NCI-H82 treated with DMSO at 0.1 percent for 48 hours (cell line): ENCODE measurements around the gene TOX4.

Experiments used
- DNase-seq: peaks from one replicate; lab custom pipeline; 2025; ENCODE audit not compliant: unreplicated experiment; lab: John Stamatoyannopoulos, UW

TOX4 gene

GRCh38 chr14:21501568-21501967 is 24.6 kb downstream of the TOX4 start:
- DNase-seq: no peak

- DNase-seq: no peak
Observed at GRCh38 chr14:21503376-21503775, 26.4 kb downstream of the TOX4 start.

DNA sequence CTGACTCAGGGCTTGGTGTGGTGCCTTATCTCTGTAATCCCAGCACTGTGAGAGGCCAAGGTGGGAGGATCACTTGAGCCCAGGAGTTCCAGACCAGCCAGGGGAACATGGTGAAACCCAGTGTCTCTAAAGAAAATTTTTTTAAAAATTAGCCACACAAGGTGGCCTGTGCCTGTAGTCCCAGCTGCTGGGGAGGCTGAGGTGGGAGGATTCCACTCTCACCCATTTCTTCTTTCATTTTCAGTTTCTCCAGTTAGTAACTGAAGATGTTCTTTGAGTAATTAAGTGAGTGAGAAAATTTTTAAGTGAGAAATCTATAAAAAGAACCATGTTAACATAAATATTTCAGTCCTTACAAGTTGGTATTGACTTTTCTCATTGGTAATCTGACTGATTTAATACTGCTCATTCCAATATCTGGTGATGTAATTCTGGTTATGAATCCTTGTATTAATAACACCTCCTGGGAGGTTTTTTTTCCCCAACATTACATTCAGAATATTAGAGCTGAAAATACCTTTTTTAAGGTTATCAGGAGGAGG is 28.1 kb downstream of the TOX4 start:
- no peak for DNase-seq

DNA sequence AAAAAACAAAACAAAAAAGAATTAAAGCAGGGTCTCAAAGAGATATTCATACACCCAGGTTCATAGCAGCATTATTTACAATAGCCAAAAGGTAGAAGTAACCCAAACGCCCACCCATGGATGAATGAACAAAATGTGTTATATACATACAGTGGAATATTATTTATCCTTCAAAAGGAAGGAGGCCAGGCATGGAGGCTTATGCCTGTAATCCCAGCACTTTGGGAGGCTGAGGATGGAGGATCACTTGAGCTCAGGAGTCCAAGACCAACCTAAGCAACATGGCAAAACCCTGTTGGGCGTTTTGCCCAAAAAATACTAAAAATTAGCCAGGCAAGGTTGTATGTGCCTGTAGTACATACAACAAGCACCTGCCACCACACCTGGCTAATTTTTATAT is 29.6 kb downstream of the TOX4 start:
- no peak for DNase-seq

DNA sequence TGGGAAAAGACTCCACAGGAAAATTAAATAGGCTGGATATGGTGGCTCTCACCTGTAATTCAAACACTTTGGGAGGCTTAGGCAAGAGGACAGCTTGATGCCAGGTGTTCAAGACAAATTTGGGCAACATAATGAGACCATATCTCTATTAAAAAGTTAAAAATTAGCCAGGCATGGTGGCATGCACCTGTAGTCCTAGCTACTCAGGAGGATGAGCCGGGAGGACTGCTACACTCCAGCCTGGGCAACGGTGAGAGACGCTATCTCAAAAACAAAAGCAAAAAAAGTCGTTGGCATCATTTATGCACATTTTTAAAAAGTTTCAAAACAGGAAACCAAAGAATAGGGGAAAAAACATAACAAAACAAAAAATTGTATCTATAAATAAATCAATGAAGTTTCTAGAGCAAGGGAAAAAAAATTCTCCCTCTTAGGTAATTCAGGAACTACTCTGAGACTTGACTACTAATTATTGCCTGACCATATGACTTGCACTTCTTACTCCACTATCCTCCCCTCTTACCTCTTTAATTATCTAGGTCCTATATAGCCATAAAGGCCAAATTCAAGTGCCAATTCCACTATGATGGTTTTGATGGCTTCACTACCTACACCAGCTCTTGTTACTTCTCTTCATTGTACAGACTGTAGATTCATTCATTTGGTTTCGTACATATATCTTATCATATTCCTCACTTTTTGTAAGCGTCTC is 32.6 kb downstream of the TOX4 start:
- no peak for DNase-seq

DNA sequence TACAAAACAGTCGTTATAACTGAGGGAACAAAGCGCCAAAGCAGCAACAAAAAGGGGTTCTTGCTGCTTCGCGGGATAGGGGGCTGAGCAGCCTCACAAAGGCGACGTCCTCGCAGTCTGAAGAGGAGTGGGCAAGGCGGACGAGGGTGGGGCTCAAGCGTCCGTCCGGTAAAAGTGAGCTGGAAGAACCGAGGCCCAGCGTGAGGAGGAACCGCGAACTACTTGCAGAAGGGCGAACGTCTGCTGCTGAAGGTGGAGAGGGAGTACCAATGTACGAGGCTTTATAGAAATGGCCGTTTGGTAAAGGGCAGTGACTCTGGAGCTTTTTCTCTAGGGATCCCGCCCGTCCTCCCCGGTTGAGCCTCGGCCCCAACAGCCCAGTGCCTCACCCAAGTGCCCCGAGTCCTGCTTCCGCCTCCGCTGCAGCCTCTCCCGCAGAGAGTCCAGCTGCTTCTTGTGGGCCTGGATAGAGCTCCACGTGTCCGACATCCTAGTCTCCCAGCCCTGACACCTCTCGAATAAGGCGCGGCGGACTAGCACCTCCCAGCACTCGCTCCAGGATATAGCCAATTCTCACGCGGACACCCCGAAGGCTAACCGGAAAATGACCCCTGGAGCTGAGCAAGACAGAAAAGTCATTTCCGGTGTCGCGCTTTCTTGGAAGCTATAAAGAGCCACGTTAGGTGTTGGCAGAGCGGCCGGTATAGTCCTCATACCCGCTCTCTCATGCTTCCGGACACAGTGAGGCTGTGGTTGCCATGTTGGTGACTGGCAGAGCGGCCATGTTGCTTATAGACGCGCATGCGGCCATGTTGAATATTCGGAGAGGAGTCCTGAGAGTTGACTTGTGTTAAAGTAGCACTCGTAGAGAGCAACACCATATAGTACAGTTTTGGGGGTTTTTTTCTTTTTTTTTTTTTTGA is 34.0 kb downstream of the TOX4 start, which contains the start of gene METTL3:
Gene METTL3 (minus strand): TSS at position 606 of the 923 bp plus-strand sequence. CDS start 117 bp downstream, at position 489.
- peak; percentile 94 for DNase-seq

DNA sequence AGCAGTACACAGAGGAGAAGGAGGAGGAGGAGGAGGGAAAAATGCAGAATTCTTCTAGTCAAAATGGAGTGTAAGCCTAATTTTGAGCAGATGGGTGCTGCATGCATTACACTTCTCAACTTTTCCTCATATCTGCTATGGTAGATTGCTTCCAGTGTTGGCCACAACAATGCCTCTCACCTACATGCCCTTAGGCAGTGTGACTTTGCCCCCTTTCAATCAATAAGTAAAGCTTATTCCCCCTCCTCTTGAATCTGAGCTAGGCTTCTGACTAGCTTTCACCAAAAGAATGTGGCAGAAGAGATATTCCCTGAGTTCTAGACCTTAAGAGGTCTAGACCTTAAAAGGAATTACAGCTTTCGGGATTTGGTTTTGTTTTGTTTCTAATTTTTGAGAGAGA is 37.3 kb downstream of the TOX4 start:
- no peak for DNase-seq

GRCh38 chr14:21518725-21519124 is 41.7 kb downstream of the TOX4 start:
- peak; percentile 59 for DNase-seq

- no peak for DNase-seq
Observed at GRCh38 chr14:21520767-21521166, 43.8 kb downstream of the TOX4 start.

DNA sequence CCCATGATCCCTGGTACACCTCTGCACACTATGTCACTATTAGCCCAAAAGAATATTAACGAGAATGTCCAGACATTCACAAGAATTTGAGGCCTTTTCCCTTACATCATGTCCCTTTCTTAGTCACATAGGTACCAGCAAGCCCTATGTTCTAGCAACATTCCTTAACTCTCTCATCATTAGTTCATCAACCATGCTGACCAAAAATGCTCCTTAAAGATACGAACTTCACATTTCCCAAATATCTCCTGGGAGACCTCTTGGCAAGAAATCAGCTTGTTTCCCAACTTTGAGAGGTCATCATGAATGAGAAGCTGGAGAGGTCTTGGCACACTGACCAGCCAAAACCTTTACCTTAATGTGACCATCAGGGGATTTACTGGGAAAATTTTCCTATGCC is 44.5 kb downstream of the TOX4 start:
- no peak for DNase-seq

- no peak for DNase-seq
Observed at GRCh38 chr14:21523203-21523602, 46.2 kb downstream of the TOX4 start.

DNA sequence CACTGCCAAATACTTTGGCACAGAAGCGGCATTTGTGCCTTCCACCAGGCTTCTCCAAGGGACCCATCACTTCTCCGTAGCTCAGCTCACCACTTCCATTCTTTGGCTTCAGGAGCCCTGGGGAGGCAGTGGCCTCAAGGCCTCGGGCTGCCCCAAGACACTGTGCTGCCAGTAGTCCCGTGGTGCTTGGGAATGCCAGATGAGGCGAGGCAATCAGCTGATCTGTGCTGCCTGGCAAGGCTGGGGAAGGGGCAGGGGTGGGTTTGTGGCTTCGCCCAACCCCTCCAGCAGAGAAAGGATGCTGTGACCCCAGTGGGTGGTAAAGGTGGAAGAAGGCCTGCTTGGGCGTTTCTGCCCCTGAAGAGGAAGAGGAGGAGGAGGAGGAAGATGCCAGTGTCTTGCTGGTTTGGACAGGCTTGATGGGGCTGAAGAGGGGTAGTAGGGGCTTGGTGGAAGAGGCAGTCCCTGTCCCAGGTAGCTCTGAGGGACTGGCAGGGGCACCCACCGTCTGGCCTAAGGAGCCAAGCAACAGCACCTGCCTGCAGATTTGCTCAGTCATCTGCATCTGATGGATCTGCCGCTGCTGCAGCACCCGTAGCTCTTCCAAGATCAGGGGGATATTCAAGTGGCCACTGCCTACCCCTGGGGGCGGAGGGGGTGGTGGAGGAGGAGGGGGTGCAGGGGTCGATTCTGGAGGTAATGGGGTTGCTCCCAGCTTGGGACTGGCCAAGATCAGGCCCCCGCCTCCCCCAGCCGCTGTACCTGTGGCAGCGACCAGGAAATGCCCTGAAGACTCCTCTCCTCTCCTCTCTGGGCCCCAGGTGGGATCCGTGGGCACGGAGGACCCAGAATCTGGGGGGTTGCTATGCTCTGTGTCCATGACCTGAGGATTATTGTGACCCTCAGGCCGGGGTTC is 47.8 kb downstream of the TOX4 start:
- no peak for DNase-seq

- DNase-seq: no peak
Observed at GRCh38 chr14:21525571-21525961, 48.6 kb downstream of the TOX4 start.

- DNase-seq: peak; percentile 86
Observed at GRCh38 chr14:21525962-21526671, 49.1 kb downstream of the TOX4 start, which contains the start of gene SALL2. Gene SALL2 (minus strand): TSS chr14:21526346. CDS start chr14:21526127, 219 bp downstream.

- DNase-seq: no peak
Observed at GRCh38 chr14:21526672-21527317, 49.8 kb downstream of the TOX4 start.

GRCh38 chr14:21527318-21527679 is 50.3 kb downstream of the TOX4 start:
- no peak for DNase-seq

DNA sequence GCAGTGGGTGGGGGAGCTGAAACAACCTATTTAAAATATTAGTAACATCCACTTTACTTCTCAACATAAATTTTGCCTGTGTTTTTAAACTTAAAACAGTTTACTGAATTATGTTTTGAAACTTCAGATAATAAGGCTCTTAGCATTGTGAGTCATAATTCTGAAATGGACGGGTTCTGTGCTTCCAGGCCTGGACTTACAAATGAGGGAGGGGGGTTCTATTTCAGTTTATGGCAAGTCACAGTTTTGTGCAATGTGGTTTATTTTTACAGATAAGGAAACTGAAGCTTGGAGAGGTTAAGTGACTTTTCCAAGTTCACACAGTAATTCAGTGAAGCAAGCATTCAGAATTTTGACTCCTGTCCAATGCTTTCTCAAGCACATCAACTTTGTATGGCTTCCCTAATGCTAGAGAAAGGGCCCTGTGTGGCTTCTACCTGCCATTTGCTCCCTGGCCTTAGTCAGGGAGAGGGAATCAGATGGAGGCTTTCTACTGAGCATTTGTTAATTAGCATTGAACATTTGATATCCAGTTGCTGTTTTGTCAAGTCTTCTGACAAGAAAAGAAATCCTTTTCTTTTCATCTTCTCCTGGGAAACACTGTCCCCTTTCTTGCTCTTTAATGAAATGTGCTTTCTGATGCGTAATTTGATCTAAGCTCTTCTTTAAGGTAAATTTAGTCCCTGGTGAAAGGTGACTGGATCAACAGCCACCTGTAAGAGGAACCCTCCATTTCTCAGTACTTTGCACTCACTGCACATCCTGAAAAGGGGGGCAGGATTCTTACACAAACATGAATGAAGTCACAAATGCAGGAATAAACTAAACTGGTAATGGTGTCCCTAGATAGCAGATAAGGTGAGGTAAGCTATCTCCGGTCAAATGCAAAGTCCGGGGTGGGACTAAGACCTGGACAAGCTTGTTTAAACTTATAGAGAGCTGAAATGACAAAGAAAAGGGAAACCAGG is 51.7 kb downstream of the TOX4 start:
- DNase-seq: no peak

DNA sequence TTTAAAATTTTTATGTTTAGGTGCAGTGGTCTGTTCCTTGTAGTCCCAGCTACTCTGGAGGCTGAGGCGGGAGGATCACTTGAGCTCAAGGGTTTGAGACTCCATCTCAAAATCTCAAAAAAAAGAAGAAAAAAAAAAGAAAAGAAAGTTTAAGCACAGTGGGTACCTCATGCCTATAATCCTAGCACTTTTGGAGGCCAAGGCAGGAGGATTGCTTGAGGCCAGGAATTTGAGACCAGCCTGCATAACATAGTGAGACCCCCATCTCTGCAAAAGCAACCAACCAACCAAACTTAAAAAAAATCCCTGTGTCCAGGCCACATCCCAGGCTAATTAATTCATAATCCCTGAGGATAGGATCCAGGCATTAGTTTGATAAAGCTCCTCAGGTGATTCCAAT is 52.5 kb downstream of the TOX4 start:
- DNase-seq: no peak

DNA sequence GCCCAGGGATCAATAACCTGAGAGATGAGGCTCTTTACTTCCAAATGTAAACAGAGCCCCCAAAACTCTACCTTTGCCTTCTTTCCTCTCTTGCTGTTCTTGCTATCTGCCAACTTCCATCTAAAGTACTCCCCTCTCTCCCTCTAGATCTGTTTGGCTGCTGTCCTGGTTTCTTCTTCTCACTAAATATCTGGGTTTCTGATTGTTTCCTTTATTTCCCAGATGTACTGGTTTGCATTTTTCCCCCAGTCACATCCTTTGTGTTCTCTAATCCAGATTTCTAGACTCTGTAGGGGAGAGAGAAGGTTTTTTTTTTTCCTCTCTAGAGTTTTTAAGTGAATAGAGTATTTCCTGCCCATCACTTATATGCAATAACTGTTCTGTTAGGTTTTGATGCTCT is 56.3 kb downstream of the TOX4 start:
- no peak for DNase-seq
